Activated gamma-delta T cell treated with anti-CD3 and anti-CD28 coated beads, Interleukin-2, amount 50 U/mL, for 16 hours (primary cell): ENCODE results near the gene AGBL1.

Experiments
- DNase-seq: peaks from one replicate; pipeline ENCODE4 v3.0.0-alpha.2; 2020; ENCODE audit warnings: low read depth

Gene AGBL1

DNA sequence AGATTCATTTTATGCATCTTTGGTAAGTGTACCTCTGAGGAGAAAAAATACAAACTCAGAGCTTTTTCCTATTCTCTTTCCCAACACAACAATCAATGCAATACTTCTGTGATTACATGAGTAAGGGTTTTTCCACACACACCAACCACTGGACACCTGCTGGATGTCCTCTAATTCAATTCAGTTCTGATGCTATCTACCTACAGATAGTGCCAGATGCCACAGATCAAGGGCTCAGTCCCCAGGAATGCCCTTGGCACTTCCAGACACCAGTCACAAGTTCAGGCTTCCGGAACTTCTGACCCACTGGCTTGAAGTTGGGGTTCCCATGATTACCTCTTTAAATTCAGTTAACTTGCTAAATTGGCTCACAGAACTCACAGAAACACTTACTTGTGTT is 511.5 kb downstream of the AGBL1 start:
- DNase-seq: no peak

DNA sequence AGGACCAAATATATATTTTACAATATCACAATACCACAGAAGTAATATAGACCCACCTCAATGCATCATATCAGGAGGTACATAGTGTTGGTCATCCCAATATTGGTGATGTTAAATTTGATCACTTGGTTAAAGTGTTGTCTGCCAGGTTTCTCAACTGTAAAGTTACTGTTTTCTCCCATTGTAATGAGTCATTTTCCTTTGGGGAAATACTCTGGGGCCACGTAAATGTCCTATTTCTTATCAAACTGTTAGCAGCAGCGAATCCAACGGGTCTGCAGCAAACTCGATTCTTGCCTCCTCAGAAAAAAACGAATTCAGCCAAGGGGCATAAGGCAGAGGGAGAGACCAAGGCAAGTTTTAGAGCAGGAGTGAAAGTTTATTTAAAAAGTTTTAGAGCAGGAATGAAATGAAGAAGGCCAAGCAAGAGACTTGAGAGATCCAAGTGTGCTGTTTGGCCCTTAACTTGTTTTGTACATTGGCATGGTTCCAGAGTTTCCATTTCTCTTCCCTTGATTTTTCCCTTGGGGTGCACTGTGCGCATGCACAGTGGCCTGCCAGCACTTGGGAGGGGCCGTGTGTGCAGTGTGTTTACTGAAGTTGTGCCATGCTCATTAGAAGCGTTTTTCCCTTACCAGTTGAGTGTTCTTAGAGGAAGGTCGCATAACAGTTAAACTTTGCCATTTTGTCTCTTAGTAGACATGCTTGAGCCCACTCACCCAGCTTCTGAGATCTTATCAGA is 512.5 kb downstream of the AGBL1 start:
- DNase-seq: no peak

DNA sequence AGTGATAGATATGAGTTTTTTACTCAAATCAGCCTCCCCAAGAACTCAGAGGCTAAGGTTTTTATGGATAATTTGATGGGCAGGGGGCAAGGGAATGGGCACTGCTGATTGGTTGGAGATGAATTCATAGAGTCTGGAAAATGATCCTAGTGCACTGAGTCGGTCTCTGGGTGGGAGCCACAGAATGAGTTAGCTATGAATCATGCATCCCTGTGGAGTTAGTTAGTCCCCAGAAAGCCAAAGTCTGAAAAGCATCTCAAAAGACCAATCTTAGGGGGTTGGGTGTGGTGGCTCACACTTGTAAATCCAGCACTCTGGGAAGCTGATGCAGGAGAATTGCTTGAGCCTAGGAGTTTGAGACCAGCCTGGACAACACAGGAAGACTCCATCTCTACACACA is 516.1 kb downstream of the AGBL1 start:
- no peak for DNase-seq

DNA sequence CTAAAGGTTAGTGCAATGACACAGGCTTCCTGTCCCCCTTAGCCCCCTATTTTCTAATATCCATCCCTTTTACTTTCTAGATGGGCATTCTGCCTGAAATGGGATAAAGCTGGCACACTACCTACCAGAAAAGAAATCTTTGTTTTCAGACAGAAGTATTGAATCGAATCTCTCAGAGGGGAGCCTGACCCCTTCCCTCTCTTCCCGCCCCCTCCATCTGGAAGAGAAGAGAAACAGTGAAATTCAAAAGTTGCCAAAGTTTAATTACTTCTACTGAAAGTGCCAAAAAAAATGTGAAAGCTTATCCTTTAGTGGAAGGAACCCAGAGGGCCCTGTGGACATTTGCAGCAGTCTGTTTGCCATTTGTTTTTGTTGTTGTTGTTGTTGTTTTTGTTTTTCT is 523.8 kb downstream of the AGBL1 start:
- no peak for DNase-seq

DNA sequence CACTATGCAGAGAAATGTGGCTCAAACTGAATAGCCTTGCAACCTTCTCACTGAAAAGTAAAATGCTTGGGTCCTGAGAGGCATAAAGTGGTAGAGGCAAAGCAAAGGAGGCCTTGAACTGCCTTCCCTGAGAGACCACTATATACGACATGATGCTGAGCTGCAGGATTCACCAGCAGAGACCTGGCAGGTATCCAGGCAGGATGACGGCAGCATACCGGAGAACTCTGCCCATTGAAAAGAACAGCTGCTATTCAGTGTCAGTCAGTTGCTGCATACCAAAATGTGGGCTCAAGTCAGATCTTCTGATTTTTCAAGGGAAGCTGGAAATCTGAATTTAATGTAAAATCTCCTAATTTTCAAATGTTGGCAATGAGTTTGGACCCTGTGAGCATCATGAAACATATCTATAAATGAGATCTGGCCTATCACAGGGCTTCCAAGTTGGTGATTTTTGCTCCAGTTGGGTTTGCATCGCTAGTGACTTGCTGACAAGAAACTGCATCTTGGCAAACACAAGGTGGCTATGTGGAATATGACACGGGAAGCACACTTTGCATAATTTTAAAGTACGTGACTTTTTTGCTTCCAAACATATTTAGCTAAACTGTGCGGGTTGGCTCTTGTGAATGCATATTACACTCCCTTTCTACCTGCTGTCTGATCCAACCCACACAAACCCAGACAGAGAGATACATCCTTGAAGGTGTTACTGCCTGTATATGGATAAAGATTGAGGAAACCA is 529.0 kb downstream of the AGBL1 start:
- DNase-seq: no peak

DNA sequence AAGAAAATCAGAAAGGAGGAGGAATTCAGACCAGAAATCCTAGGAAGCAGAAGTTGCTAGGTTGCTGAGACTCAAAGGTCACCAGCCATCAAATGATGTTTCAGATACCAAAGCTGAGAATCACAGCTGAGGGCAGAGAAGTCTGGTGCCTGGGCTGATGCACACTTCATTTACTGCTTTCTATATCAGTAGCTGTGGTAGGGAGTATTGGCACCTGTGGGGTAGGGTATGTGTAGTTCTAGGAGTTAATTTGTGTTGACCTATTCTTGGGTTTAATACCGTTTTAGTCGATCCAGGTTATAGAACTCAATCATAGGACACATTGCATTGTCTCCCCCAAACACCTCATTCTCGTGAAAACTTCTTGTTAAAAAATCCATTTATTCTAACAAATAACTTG is 529.6 kb downstream of the AGBL1 start:
- DNase-seq: no peak

DNA sequence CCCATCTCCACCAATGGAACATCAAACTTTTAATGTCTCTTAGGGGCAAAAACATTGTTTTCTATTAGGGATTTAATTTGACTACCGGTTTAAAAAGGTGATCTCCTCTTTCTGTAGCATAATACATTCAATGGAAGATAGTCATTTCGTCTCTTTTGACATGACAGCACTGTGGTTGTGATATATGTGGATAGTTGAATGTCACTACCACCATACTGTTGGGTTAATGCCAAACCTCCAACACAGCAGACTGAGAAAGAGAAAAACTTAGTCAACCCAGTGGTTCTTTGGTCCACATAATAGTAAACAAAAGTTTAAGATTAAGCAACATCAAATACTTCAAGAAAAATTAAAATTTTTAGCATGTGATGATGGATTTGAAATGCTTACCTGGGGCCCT is 530.4 kb downstream of the AGBL1 start:
- DNase-seq: no peak

DNA sequence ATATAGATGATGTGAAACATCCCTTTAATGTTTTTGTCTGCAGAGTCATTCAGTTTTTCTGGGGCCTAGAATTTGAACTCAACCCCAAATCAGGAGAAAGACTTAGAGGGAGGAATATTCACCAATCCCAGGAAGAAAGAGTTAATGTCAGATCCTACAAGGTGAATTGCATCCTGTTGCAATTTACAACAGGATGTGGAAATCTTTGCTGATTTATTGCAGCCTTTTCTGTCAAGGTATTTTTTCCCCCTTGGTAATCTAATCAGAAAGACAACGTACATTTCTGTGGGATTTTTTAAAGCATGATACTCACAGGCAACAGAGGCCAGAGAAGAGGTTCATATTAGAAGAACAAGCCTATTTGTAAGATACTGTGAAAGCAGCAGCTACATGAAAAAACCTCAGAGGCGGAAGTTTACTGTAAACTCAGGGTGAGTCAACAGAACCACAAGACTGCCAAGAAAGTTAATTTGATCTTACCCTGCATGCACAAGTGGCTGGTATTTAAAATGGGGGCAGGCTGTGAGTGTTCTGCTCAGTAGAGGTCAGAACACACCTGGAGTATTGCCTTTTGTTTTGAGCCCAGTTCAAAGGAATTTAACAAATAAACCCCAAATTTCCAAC is 531.9 kb downstream of the AGBL1 start:
- DNase-seq: peak; percentile 10

DNA sequence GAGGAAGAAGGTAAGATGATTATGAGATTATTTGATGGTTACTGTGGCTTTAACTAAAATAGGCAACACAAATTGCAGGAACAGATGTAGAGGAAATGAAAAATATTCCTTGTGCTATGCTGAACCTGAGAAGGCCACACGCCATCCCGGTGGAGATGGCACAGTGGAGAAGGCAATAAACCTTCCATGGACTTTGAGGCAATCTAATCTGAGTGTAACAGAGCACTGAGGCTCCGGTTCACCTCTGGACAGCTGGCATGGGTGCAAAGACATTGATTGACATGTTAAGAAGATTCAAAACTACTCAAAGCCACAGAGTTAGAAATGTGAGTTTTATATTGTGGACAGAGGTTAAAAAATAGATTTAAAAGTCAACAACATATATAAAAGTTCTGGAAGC is 535.7 kb downstream of the AGBL1 start:
- DNase-seq: no peak

DNA sequence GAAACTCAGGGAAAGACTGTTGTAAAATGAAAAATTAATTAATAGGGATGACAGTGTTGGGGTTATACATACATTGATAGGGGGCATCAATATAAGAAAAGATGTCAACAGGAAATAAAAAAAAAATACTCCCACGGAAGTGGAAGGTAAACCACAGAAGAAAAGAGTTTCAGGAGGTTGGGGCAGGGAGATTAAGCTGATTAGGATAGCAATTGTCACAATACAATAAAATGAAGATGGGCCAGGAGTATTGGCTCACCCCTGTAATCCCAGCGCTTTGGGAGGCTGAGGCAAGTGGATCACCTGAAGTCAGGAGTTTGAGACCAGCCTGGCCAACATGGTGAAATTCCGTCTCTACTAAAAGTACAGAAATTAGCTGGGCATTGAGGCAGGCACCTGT is 536.1 kb downstream of the AGBL1 start:
- DNase-seq: no peak

DNA sequence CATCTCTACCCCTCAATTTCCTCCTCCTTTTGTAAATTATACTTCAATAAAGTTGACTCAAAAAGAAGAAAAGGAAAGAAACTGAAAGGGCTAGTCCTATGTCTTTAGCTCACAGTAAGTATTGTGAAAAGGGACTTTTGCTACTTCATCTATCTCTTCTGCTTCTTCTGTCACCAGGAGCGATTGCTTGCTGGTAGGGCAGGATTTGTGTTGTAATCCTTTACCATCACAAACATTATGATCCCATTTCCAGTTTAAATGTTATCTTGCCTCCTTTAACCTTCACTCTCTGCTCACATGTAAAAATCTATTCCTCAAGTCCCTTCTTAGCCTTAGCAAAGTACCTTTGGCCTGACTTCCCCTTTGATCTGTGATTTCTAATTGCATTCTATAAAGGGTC is 537.1 kb downstream of the AGBL1 start:
- no peak for DNase-seq

DNA sequence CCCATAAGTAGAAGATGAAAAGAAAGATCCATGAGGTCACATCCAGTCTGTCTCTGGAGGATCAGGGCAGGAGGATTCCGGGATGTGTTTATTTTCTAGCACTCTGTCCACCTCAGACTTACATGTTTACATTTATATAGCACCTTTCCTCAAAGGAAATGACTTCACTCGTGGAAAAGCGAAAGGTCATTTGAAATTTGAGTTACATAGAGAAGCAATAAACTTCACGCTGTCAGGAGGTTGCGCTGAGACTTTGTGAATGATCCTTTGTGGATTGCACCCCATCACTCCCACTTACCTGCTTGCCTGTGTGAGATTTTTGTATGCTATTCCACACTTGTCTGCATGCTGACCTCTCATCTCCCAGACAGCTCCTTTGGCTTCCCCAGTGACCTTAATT is 540.5 kb downstream of the AGBL1 start:
- no peak for DNase-seq

DNA sequence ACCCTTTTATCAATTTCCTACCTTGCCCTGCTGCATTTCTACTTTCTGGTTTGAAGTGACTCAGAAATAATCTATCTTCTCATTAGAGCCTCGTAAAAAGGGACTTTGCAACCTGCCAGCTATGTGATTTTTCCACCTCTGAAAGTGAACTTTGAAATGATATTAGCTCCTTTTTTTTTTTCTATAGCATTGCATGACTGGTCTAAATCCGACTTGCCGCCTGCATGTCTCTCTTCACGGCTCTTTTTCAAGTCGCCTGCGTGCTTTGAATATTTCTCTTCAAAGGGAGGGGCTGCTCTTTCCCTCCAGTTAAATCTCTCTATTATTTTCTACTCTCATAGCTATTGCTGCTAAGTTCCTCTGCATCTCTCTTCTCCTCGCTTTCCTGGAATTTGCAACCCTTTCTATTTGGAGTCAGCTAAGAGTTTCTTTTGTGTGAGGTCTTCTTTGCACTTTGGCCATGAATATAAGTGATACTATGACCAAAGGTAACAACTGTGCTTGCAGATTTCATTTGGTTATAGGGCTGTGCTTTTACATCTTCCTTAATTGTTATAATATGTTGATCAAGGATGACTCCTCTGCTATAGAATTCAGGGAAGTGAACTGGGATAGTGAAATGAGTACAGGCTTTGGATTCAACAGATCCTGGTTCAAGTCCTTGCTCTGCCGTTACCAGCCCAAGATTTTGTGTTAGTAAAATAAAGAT is 541.1 kb downstream of the AGBL1 start:
- DNase-seq: no peak

DNA sequence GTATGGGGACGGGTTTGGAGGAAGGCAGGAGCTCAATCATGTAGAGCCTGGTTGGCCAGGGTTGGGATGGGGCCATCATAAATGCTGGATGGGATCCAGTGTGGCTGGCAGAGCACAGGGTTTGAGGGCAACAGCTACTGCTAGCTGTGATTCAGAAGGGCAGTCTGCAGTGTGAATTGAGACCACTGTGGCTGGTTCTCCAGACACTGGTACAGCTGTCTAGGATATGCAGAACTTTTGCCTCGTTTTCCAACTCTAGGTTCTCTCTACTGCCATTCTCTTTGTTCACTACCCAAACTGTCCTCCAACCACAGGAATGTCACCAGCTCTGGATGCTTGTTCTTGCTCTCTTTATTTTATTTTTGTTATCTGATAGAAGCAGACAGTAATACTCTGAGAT is 543.6 kb downstream of the AGBL1 start:
- no peak for DNase-seq

DNA sequence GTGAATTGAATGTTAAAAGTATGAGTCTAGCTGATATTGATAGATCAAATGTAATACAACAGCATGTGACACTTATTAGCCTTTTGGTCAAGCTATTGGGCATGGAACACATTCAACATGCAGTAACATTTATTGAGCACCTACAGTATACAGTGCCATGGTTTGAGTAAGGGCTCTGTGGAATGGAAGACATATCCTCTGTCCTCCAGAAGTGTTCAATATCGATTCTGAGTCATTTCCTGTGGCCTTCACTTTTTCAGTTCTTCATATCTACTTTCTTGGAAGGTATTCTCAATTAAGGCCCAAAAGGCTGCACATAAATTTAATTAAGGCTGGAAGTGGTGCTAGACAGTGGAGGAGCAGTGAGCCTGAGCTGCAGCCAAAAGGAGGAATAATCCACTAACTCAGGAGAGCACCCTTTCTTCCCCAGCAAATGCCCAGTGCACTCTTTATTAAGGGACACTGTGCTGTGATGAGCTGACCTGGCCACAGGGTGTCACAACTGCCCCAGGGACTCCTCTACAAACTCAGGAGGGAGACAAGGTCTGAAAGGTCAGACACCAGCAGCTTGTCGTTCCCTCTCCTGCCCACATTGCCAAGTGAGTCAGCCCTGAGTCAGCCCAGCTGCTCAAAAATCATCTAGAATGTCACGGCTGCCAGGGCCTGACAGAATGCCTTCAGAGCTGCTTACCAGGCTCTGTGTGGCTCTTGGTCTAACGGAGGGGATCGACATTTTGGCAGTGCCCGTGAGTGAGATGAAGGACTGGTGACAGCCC is 544.8 kb downstream of the AGBL1 start:
- peak; percentile 65 for DNase-seq

DNA sequence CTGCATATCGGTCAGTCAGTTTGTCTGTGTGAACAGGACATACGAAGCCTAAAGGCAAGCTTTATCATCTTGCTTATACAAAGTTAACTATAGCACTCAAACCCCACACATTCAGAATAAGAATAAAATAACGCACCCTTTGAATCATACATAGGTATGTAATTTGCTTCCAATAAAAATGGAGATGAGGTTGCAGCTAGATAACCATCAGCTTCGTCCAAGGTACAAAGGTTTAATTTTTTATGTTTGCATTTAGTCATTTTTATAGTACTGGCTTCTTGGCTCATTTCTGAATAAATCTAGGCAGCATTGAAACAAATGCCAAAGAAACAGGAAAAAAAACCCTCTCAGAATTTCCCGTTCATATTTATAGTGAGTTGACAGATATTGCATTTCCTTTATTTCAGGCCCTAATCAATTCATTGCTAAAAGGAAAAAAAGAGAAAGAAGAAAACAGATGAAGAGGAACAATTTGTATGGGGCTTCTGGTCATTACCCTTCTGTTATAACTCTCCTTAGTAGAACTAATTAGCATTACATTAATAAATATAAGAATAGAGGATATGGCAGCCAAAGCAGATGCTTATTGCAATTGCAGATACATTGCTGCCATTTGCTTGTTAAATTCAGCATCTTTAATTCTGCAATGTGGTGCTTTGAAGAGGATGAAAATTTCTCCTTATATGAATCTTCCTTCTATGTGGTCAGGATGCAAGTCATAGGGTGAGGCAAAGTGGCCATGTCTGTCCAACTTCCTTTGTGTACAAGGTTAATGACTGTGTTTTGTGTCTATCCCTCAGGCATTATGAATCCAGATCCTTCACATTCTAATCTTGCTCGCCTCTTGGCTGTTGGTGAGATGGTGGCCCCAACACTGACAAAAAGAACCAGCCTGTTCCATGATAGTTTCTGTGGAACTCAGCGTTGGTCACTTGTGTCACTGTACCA is 550.0 kb downstream of the AGBL1 start:
- no peak for DNase-seq

DNA sequence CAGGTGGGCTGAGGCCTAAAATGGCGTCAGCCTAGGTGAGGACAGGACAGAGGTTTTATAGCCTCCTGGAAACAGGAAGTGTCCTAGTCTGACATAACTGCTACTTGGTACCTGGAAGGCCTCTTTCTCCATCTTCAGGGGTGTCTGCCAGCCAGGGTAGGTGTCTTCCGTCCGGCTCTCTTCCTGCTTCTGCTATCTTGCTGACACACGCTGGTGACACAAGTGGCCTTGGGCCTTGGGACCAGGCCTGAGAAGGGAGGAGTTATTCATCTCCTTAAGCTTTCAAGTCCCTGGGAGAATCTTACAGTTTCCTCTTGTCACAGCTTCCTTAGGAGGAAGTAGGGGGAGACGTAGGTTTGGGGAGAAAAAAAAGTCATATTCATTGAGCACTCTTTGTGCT is 551.3 kb downstream of the AGBL1 start:
- no peak for DNase-seq

DNA sequence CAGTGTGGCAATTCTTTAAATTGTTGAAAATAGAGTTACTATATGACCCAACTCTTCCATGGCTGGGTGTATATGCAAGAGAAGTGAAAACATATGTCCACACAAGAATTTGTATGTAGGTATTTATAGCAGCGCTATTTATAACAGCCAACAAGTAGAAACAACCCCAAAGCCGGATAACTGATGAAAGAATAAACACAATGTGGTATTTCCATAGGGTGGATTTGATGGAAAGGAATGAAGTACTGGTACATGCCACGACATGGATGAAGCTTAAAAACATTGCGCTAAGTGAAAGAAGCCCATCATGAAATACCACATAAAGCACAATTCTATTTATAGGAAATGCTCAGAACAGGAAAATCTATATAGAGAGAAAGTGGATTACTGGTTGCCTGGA is 554.5 kb downstream of the AGBL1 start:
- DNase-seq: no peak

DNA sequence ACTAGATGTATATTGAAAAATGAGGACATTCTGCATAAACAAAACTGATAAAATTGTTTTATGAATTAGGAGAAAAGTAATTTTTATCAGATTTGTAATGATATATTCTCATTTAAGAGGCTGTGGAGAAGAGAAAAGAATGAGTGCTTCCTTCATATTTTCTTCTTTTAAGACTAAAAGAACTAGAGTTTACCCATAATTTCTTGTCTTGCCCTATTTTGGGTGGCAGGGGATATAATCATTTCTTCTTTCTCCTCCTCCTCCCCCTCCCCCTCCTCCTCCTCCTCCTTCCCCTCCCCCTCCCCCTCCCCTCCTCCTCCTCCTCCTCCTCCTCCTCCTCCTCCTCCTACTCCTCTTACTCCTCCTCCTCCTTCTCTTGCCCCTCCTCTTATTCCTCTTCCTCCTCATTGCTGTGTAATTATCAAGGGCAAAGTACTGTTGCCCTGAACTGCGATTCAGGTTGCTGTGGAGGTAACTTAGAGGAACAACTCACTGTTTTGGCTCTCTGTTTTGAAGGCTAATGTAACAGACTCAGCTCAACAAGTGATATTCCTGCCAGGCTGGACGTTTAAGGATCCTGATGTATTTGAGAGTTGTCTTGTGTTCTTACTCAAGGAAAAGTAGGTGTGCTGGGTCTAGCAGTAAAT is 555.4 kb downstream of the AGBL1 start:
- no peak for DNase-seq

DNA sequence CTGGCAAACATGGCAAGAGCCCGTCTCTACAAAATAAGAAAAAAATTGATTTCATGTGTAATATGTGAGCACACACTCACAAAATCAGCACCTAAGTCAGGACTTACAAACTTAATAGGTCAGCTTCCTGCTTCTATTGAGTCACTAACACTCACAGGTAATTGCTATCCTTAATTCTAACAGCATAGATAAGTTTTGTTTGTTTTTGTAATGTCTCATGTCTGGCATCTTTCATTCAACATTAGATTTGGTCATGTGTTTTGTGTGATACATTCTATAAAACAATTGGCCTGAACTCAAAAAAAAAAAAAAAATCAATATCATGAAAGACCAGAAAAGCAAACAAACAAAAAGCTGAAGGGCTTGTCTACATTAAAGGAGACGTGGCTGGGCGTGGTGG is 564.7 kb downstream of the AGBL1 start:
- DNase-seq: no peak
